Ramos (cell line): ENCODE results near the gene ZNF446.
"Not testable (repeated sequence)": the region's sequence is repeated elsewhere in the genome, so short reads cannot be mapped to it uniquely, and the experiment has no call there.

Experiments
- in situ Hi-C: fragments of 300-500 bp; cut with MboI; formaldehyde crosslinking; loops from one replicate; pipeline ENCODE4 v1.14.3; 2022; ENCODE audit warnings: low sequenced_read_pairs; ENCODE audit not compliant: unreplicated experiment

Gene ZNF446

GRCh38 chr19:58469241-58470013, 6.7 kb upstream of the ZNF446 start:
- in situ Hi-C loops, result no loop called here

DNA sequence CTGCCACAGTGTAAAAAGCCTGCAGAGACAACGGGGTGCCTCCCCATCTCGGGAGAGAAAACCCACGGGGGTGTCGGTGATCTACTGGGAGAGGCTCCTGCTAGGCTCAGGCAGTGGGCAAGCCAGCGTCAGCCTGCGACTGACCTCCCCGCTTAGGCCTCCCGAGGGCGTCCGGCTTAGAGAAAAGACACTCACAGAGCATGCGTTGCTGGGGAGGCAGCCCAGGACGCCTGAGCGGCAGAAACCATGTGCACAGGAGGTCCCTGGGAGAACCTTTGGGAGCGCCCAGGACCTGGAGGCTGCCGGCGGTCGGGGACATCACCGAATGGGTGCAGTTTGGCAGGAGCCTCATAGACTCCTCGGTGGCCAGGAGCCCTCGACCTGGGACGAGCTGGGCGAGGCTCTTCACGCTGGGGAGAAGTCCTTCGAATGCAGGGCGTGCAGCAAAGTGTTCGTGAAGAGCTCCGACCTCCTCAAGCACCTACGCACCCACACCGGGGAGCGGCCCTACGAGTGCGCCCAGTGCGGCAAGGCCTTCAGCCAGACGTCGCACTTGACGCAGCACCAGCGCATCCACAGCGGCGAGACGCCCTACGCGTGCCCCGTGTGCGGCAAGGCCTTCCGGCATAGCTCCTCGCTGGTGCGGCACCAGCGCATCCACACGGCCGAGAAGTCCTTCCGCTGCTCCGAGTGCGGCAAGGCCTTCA, 5.2 kb upstream of the ZNF446 start:
- in situ Hi-C loops, result not testable (repeated sequence)

- in situ Hi-C loops, result no loop called here
Observed at GRCh38 chr19:58471736-58472135, 4.4 kb upstream of the ZNF446 start.

DNA sequence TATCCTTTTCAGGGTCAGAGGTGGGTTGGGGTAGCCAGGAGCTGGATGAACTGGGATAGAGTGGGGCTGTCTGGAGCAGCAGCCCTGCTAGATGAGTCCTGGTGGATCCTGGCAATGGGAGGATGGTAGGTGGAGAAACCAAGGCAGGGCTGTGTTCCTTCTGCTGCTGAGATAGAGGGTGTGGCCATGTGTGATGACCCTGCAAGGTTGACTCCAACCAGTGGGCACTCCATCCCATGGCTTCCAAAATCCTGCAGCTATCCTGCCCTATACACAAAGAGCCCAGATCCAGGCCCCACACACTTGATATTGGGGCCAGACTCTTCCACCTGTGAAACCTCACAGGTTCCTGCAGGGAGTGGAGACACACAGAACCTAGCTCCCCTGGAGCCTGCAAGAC, 2.4 kb upstream of the ZNF446 start:
- in situ Hi-C loops, result no loop called here

GRCh38 chr19:58474291-58474996, 1.7 kb upstream of the ZNF446 start:
- in situ Hi-C loops, result no loop called here

GRCh38 chr19:58474997-58475713, 997 bp upstream of the ZNF446 start:
- in situ Hi-C loops, result no loop called here

- in situ Hi-C loops, result no loop called here
Observed at GRCh38 chr19:58476498-58477015, 405 bp downstream of the ZNF446 start.

DNA sequence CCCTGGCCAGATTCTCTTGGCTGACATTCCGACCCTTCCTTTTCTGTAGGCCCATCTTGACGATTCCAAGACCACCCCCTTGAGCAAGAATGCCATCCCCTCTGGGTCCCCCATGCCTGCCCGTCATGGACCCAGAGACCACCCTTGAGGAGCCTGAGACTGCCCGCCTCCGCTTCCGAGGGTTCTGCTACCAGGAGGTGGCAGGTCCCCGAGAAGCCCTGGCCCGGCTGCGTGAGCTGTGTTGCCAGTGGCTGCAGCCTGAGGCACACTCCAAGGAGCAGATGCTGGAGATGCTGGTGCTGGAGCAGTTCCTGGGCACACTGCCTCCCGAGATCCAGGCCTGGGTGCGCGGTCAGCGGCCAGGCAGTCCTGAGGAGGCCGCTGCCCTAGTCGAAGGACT, 978 bp downstream of the ZNF446 start:
- in situ Hi-C loops, result no loop called here

GRCh38 chr19:58477871-58478270, 1.7 kb downstream of the ZNF446 start:
- in situ Hi-C loops, result no loop called here

DNA sequence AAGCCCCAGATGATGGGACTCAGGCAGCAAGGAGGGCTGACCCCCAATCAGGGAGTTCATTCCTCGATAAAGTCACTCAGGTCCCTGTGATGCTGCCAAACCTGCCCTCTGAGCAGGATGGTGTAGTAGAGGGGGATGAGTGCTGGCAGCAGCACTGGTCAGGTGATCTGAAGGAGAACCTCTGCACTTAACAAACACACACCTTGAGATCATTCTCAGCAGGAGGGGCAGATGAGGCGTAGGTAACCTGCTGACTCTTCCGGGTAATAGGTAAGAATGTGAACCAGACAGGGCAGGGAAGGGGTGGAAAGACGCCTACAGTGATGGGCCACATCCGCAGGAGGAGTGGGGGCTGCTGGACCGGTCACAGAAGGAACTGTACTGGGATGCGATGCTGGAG, 3.2 kb downstream of the ZNF446 start:
- in situ Hi-C loops, result no loop called here

- in situ Hi-C loops, result no loop called here
Observed at GRCh38 chr19:58479736-58480480, 3.8 kb downstream of the ZNF446 start.

DNA sequence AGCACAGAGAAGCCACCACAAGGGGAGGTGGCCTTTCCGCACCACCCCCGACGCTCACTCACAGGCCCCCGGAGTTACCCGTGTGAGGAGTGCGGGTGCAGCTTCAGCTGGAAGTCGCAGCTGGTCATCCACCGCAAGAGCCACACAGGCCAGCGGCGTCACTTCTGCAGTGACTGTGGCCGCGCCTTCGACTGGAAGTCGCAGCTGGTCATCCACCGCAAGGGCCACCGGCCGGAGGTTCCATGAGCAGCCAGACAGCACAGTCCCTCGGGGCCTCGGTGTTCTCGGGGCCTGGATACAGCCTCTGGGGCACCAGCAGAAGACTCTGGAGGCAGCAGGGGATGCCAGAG, 4.3 kb downstream of the ZNF446 start:
- in situ Hi-C loops, result no loop called here

- in situ Hi-C loops, result no loop called here
Observed at GRCh38 chr19:58480831-58481230, 4.7 kb downstream of the ZNF446 start.

DNA sequence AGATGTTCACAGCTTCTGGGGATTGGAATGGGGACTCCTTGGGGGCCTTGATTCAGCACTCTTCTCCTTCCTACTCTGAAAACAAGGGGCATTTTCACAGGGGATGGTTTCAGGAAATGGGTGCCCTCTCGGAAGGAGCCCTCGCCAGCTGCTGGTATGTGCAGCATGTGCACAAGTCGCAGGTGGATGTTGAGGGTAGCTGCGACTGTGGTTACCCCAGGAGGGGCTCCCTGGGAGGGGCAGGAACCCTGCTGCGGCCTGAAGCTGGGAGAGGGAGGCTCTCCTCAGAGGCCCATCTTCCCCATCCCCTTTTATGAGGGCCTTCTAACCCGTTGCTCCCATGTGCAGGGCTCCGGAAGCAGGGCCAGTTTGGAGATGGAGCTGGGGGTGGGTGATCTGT, 6.2 kb downstream of the ZNF446 start:
- in situ Hi-C loops, result no loop called here

- in situ Hi-C loops, result no loop called here
Observed at GRCh38 chr19:58483776-58484175, 7.6 kb downstream of the ZNF446 start.

GRCh38 chr19:58484349-58484748, 8.2 kb downstream of the ZNF446 start:
- in situ Hi-C loops, result not testable (repeated sequence)

- in situ Hi-C loops, result no loop called here
Observed at GRCh38 chr19:58491393-58491792, 15.2 kb downstream of the ZNF446 start.

GRCh38 chr19:58492265-58492664, 16.1 kb downstream of the ZNF446 start:
- in situ Hi-C loops, result no loop called here

DNA sequence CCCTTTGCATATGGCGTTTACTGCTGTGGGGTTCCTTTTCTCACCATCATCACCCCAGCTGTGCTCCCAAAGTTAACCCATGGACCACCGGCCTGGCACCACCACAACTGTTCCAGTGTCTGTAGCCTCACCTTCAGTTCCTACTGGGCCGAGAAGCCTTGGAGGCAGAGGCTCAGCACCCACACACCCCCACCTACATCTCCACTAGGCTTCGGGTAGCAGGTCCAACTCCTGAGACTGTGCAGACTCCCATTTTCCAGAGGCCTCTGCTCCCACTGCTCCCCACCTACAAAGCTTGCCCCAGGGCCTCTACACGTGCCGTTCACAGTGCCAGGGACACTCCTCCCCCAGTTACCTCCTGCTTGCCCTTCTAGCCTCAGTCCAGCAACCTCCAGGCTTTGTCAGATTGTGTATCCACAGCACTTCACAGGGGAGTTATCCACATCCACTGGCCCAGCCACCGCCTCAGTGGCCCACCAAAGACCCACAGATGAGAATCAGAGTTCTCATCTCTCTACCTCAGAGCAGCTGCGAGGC, 21.6 kb downstream of the ZNF446 start:
- in situ Hi-C loops, result no loop called here
